Measurements from ENCODE around the gene DCHS1.

Gene DCHS1

DNA sequence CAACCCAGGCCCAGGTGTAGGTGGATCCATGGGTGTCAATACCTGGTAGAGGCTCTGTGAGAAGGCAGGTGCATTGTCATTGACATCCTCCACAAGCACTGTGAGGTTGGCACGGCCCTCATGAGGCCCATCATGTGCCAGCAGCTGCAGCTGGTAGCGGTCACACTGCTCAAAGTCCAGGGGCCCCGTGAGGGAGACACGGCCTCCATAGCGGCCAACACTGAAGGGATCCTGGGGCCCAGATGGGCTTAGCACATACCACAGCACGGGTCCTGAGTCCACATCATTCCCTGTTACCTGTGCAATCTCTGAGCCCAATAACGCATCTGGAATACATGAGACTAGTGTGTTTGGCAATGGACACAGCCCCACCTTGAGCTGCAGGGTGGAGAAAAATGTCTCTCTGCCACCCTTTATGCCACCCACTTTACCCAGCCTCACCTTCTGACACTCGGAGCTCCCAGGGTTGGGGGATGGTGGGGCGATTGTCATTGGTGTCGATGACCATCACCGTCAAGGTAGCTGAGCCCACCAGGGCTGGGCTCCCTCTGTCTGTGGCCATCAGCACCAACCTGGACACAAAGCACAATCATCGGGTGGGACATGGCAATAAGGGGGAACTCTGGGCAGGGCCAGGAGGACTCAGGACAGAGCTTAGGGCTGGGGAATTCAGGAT, 30.3 kb downstream of the DCHS1 start:
- TF ChIP-seq TCF4 (CRISPR knock-in tag; IDR thresholded peaks at IDR 0.05; ENCODE audit: borderline replicate concordance), result no peak
- no peak for TF ChIP-seq ZFP3 (CRISPR knock-in tag; IDR thresholded peaks at IDR 0.05)
- TF ChIP-seq BACH2 (CRISPR knock-in tag; IDR thresholded peaks at IDR 0.05; ENCODE audit: borderline replicate concordance), result no peak
- TF ChIP-seq, protein P1, sequence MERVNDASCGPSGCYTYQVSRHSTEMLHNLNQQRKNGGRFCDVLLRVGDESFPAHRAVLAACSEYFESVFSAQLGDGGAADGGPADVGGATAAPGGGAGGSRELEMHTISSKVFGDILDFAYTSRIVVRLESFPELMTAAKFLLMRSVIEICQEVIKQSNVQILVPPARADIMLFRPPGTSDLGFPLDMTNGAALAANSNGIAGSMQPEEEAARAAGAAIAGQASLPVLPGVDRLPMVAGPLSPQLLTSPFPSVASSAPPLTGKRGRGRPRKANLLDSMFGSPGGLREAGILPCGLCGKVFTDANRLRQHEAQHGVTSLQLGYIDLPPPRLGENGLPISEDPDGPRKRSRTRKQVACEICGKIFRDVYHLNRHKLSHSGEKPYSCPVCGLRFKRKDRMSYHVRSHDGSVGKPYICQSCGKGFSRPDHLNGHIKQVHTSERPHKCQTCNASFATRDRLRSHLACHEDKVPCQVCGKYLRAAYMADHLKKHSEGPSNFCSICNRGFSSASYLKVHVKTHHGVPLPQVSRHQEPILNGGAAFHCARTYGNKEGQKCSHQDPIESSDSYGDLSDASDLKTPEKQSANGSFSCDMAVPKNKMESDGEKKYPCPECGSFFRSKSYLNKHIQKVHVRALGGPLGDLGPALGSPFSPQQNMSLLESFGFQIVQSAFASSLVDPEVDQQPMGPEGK (CRISPR knock-in tag; IDR thresholded peaks at IDR 0.05; ENCODE audit: borderline replicate concordance), result no peak
- no peak for TF ChIP-seq ZC3H10 (CRISPR knock-in tag; IDR thresholded peaks at IDR 0.05)
- TF ChIP-seq GLIS3 (CRISPR knock-in tag; IDR thresholded peaks at IDR 0.05), result no peak
- TF ChIP-seq CSDC2 (CRISPR knock-in tag; IDR thresholded peaks at IDR 0.05), result no peak
- TF ChIP-seq ZNF565 (CRISPR knock-in tag; conservative IDR thresholded peaks at IDR 0.05; ENCODE audit: low read depth), result no peak
- TF ChIP-seq ZNF70 (CRISPR knock-in tag; IDR thresholded peaks at IDR 0.05), result no peak
- no peak for TF ChIP-seq SNAI2 (CRISPR knock-in tag; IDR thresholded peaks at IDR 0.05)
- TF ChIP-seq TOX (CRISPR knock-in tag; IDR thresholded peaks at IDR 0.05; ENCODE audit: borderline replicate concordance), result no peak
- TF ChIP-seq ARNTL (CRISPR knock-in tag; IDR thresholded peaks at IDR 0.05; ENCODE audit: borderline replicate concordance, low read depth), result no peak
- TF ChIP-seq, protein P2, sequence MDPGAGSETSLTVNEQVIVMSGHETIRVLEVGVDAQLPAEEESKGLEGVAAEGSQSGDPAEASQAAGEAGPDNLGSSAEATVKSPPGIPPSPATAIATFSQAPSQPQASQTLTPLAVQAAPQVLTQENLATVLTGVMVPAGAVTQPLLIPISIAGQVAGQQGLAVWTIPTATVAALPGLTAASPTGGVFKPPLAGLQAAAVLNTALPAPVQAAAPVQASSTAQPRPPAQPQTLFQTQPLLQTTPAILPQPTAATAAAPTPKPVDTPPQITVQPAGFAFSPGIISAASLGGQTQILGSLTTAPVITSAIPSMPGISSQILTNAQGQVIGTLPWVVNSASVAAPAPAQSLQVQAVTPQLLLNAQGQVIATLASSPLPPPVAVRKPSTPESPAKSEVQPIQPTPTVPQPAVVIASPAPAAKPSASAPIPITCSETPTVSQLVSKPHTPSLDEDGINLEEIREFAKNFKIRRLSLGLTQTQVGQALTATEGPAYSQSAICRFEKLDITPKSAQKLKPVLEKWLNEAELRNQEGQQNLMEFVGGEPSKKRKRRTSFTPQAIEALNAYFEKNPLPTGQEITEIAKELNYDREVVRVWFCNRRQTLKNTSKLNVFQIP (CRISPR knock-in tag; IDR thresholded peaks at IDR 0.05; ENCODE audit: borderline replicate concordance, low read depth), result no peak
- TF ChIP-seq PPARA (CRISPR knock-in tag; IDR thresholded peaks at IDR 0.05; ENCODE audit: borderline replicate concordance), result no peak
- ATAC-seq, result no peak

DNA sequence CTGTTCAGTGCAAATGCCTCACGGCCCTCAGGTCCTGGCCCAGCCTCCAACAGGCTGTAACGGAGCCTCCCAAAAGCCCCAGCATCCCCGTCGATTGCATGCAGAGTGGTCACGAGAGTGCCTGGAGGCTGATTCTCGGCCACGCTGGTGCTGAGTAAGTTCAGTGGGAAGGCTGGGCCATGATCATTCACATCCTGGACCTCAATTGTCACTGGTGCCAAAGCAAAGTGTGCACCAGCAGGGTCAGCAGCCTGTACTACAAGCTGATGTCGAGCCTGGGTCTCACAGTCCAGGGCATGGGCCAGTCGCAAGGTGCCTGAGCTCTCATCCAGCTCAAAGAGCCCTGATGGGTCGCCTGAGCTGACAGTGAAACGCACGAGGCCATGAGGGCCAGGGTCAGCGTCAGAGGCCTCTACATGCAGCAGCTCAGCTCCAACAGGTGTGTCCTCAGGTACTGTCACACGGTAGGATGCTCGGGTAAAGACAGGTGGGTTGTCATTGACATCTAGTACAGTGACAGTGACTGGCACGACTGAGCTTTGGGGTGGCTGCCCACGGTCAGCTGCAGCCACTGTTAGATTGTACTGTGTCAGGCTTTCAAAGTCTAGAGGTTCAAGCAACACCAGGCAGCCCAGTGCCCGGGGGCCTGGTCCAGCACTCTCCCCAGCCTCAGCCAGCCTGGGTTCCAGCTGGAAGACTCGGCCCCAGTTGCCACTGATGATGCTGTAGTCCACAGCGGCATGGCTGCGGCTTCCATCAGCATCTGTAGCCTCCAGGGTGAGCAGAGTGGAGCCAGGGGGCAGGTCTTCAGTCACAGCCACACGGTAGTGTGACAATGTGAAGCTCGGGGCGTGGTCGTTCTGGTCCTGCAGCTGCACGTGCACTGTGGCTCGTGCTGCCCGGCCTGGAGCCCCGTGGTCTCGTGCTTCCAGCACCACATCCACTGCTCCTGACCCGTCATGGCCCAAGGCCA, 31.9 kb downstream of the DCHS1 start:
- ATAC-seq, result no peak
- TF ChIP-seq RARB (CRISPR knock-in tag; IDR thresholded peaks at IDR 0.05), result no peak
- TF ChIP-seq, protein P3, sequence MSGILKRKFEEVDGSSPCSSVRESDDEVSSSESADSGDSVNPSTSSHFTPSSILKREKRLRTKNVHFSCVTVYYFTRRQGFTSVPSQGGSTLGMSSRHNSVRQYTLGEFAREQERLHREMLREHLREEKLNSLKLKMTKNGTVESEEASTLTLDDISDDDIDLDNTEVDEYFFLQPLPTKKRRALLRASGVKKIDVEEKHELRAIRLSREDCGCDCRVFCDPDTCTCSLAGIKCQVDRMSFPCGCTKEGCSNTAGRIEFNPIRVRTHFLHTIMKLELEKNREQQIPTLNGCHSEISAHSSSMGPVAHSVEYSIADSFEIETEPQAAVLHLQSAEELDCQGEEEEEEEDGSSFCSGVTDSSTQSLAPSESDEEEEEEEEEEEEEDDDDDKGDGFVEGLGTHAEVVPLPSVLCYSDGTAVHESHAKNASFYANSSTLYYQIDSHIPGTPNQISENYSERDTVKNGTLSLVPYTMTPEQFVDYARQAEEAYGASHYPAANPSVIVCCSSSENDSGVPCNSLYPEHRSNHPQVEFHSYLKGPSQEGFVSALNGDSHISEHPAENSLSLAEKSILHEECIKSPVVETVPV (CRISPR knock-in tag; IDR thresholded peaks at IDR 0.05), result no peak

DNA sequence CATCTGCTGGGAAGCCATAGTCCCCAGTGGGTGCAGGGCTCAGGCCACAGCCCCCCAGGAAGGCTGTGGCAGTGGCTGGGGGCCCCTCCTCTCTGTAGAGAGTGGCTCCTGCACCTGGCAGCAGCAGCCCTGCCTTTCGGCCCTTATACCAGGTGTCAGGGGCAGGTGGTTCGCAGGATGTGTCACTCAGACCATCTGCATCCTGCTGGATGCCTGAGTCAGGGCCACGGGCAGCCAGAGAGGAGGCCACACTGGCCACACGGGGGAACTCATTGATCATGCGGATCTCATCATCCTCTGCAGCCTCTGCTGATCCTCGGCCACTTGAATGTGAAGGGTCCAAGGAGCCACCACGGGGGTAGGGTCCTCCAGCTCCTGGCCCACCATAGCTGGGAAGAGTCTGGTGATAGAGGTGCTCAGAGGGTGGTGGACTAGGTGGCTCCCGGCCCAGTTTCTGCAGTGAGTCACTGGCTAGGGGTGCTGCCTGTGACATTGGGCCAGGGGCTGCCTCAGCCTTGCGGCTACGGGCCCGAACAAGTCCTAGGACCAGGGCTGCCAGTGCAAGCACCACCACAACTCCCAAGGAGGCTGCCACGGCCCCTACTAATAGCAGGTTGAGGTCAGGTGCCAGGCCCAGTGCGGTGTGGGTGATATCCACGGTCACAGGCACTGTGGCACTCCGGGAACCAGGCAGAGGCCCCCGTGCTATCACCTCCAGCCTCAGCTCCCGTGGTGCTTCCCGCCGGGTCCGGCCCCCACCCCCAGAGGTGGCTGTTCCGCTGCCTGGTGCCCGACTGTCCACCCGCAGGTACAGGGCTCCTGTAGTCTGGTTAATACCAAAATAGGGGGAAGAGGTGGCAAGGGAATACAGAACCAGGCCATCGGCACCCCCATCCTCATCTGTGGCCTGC, 33.1 kb downstream of the DCHS1 start:
- no peak for TF ChIP-seq ISL1 (CRISPR knock-in tag; IDR thresholded peaks at IDR 0.05)
- TF ChIP-seq, protein P1 (CRISPR knock-in tag; IDR thresholded peaks at IDR 0.05; ENCODE audit: borderline replicate concordance), result no peak
- no peak for TF ChIP-seq ARNTL (CRISPR knock-in tag; IDR thresholded peaks at IDR 0.05; ENCODE audit: borderline replicate concordance, low read depth)
- TF ChIP-seq, protein P4, sequence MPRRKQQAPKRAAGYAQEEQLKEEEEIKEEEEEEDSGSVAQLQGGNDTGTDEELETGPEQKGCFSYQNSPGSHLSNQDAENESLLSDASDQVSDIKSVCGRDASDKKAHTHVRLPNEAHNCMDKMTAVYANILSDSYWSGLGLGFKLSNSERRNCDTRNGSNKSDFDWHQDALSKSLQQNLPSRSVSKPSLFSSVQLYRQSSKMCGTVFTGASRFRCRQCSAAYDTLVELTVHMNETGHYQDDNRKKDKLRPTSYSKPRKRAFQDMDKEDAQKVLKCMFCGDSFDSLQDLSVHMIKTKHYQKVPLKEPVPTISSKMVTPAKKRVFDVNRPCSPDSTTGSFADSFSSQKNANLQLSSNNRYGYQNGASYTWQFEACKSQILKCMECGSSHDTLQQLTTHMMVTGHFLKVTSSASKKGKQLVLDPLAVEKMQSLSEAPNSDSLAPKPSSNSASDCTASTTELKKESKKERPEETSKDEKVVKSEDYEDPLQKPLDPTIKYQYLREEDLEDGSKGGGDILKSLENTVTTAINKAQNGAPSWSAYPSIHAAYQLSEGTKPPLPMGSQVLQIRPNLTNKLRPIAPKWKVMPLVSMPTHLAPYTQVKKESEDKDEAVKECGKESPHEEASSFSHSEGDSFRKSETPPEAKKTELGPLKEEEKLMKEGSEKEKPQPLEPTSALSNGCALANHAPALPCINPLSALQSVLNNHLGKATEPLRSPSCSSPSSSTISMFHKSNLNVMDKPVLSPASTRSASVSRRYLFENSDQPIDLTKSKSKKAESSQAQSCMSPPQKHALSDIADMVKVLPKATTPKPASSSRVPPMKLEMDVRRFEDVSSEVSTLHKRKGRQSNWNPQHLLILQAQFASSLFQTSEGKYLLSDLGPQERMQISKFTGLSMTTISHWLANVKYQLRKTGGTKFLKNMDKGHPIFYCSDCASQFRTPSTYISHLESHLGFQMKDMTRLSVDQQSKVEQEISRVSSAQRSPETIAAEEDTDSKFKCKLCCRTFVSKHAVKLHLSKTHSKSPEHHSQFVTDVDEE (CRISPR knock-in tag; IDR thresholded peaks at IDR 0.05), result no peak
- TF ChIP-seq ZC3H10 (CRISPR knock-in tag; IDR thresholded peaks at IDR 0.05), result no peak
- no peak for TF ChIP-seq ZFP3 (CRISPR knock-in tag; IDR thresholded peaks at IDR 0.05)
- no peak for TF ChIP-seq TCF4 (CRISPR knock-in tag; IDR thresholded peaks at IDR 0.05; ENCODE audit: borderline replicate concordance)
- no peak for TF ChIP-seq OSR1 (CRISPR knock-in tag; IDR thresholded peaks at IDR 0.05)
- no peak for TF ChIP-seq ZNF70 (CRISPR knock-in tag; IDR thresholded peaks at IDR 0.05)
- TF ChIP-seq, protein P3 (CRISPR knock-in tag; IDR thresholded peaks at IDR 0.05), result no peak
- TF ChIP-seq ESRRG (CRISPR knock-in tag; IDR thresholded peaks at IDR 0.05), result no peak
- no peak for TF ChIP-seq RARB (CRISPR knock-in tag; IDR thresholded peaks at IDR 0.05)
- no peak for TF ChIP-seq BACH2 (CRISPR knock-in tag; IDR thresholded peaks at IDR 0.05; ENCODE audit: borderline replicate concordance)
- no peak for TF ChIP-seq TOX (CRISPR knock-in tag; IDR thresholded peaks at IDR 0.05; ENCODE audit: borderline replicate concordance)
- ATAC-seq, result no peak

Measured in SK-N-SH treated with all-trans-retinoic acid at 6 μM for 48 hours (cell line).